Measurements from ENCODE around the gene NSUN7. TPM values are rescaled to one million over a fixed set of nuclear protein-coding genes. Genes with fewer than 3 reads are reported as not detected.

The NSUN7 gene
- total and polyA plus RNA-seq, 7 donors, result 0.03 to 0.39 (median 0.11) TPM; not detected in 4

- intact Hi-C loops (cut with DNase I), result loop anchor here in 1 of 2 donors (10.0 kb wide), 1 partner anchor 114 kb away; no protein-coding TSS in a partner anchor
- TF ChIP-seq, protein P1, sequence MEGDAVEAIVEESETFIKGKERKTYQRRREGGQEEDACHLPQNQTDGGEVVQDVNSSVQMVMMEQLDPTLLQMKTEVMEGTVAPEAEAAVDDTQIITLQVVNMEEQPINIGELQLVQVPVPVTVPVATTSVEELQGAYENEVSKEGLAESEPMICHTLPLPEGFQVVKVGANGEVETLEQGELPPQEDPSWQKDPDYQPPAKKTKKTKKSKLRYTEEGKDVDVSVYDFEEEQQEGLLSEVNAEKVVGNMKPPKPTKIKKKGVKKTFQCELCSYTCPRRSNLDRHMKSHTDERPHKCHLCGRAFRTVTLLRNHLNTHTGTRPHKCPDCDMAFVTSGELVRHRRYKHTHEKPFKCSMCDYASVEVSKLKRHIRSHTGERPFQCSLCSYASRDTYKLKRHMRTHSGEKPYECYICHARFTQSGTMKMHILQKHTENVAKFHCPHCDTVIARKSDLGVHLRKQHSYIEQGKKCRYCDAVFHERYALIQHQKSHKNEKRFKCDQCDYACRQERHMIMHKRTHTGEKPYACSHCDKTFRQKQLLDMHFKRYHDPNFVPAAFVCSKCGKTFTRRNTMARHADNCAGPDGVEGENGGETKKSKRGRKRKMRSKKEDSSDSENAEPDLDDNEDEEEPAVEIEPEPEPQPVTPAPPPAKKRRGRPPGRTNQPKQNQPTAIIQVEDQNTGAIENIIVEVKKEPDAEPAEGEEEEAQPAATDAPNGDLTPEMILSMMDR (IDR thresholded peaks at IDR 0.05), result no peak
- DNase-seq, result no peak
- no peak for ATAC-seq
- no peaks in the 10 kb centered on the region for H3K9me3 ChIP-seq
- no peak overlapping the region for H3K4me3 ChIP-seq
- WGBS, 3 donors, result 84 to 95% (median 94%) methylated on average over 3 of the region's 3 CpGs
- no peak overlapping the region for H3K27ac ChIP-seq
- no peaks in the 10 kb centered on the region for H3K36me3 ChIP-seq (ENCODE audit: insufficient read depth in 1 of 2, low read depth in 1 of 2)
- no peaks in the 10 kb centered on the region for H3K27me3 ChIP-seq (ENCODE audit: insufficient read depth in 3 of 3, low read length in 2 of 3)
- H3K4me1 ChIP-seq, result peaks cover 15% of the 10 kb centered on the region
Measured at GRCh38 chr4:40848940-40849339, 99.2 kb downstream of the NSUN7 start.

DNA sequence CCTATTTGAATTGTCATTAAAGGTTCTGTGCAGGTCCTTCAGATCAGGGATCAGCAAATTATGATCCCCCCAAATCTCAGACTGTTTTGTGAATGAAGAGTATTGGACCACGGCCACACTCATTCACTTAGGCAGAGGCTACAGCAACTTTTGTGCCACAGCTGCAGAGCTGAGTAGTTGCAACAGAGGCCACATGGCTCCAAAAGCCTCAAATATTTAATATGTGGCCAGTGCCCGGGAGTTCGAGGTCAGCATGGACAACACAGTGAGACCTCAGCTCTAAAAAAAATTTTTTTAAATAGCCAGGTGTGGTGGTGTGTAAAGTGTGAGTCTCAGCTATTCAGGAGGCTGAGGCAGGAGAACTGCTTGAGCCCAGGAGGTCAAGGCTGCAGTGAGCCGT lies 100.7 kb downstream of the NSUN7 start:
- peaks cover 1% of the 10 kb centered on the region for H3K4me1 ChIP-seq
- no peak overlapping the region for H3K27ac ChIP-seq
- no peaks in the 10 kb centered on the region for H3K9me3 ChIP-seq
- no peak for ATAC-seq
- no peaks in the 10 kb centered on the region for H3K27me3 ChIP-seq (ENCODE audit: insufficient read depth in 3 of 3, low read length in 2 of 3)
- H3K36me3 ChIP-seq (ENCODE audit: insufficient read depth in 1 of 2, low read depth in 1 of 2), result no peaks in the 10 kb centered on the region
- no peak overlapping the region for H3K4me3 ChIP-seq
- DNase-seq, result no peak
- TF ChIP-seq, protein P1 (IDR thresholded peaks at IDR 0.05), result no peak
- WGBS, 3 donors, result 70 to 81% (median 71%) methylated on average over 4 of the region's 4 CpGs
- intact Hi-C loops (cut with DNase I), result no loop called here

GRCh38 chr4:40856277-40856839 lies 106.6 kb downstream of the NSUN7 start:
- DNase-seq, result no peak
- 58 to 64% (median 61%) methylated on average over 15 to 16 of the region's 16 CpGs for WGBS, 3 donors
- Histone ChIP-seq H3K27me3 (ENCODE audit: insufficient read depth in 3 of 3, low read length in 2 of 3) (no peaks in the 10 kb centered on the region), H3K9me3 (no peaks in the 10 kb centered on the region), H3K4me3 (peak overlapping the region; percentile 65), H3K36me3 (ENCODE audit: insufficient read depth in 1 of 2, low read depth in 1 of 2) (no peaks in the 10 kb centered on the region), H3K4me1 (no peaks in the 10 kb centered on the region), H3K27ac (no peak overlapping the region)
- ATAC-seq, result peak in 2 of 4 donors; percentile 13 to 27
- TF ChIP-seq, protein P1 (IDR thresholded peaks at IDR 0.05), result no peak
- intact Hi-C loops (cut with DNase I), result no loop called here

DNA sequence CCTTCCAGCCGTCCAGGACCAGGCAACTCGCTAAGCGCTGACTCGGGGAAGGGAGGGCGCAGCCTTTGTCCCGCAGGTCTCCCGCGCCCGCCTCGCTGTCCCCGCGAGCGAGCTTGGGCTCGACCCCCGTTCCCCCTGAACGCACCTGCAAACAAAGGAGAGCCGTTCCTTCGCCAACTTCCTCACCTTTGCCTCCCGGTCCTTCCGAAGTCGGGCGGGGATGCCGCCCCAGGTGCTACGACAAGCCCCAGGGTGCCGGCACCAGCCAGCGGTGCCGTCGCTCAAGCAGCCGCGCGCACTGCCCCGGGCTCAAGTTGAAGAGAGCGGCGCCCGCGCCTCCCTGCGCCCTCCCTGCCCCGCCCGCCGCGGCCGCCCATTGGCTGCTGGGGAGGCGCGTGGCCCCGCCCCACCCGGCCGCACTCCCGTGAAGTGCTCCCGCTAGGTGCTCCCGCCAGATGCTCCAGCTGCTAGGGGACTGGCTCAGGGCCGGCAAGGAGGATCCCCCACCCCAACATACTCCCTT lies 107.1 kb downstream of the NSUN7 start:
- DNase-seq (peak; percentile 66 to 82), ATAC-seq (peak; percentile 96 to 99 (median 98))
- H3K27ac ChIP-seq, result no peak overlapping the region
- H3K9me3 ChIP-seq, result no peaks in the 10 kb centered on the region
- no peaks in the 10 kb centered on the region for H3K27me3 ChIP-seq (ENCODE audit: insufficient read depth in 3 of 3, low read length in 2 of 3)
- H3K36me3 ChIP-seq (ENCODE audit: insufficient read depth in 1 of 2, low read depth in 1 of 2), result no peaks in the 10 kb centered on the region
- TF ChIP-seq, protein P1 (IDR thresholded peaks at IDR 0.05), result no peak
- H3K4me1 ChIP-seq, result no peaks in the 10 kb centered on the region
- intact Hi-C loops (cut with DNase I), result no loop called here
- 13 to 20% (median 17%) methylated on average over 42 to 51 of the region's 51 CpGs for WGBS, 3 donors
- peak overlapping the region; percentile 65 for H3K4me3 ChIP-seq

DNA sequence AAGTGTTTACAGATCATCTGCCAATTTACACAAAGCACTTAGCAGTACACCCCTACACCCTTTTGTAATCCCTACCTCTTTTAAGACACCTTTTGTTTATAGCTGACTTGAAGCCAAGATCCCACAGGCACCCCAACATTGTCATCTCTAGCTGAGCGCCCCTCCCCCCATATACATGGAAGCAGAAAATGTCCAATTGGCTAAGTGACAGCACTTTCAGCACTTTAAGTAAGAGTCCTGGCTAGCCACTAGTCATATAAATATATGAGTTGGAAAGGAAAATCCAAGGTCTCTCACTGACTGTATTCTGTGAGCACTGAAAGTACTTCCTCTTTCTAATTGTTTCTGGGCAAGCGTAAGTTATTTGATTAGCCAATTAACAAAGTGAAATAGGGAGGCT lies 108.2 kb downstream of the NSUN7 start:
- H3K4me3 ChIP-seq, result no peak overlapping the region
- no peaks in the 10 kb centered on the region for H3K36me3 ChIP-seq (ENCODE audit: insufficient read depth in 1 of 2, low read depth in 1 of 2)
- H3K4me1 ChIP-seq, result no peaks in the 10 kb centered on the region
- no peak overlapping the region for H3K27ac ChIP-seq
- WGBS, 3 donors, result 87 to 93% (median 90%) methylated on average over 2 of the region's 2 CpGs
- intact Hi-C loops (cut with DNase I), result no loop called here
- no peaks in the 10 kb centered on the region for H3K9me3 ChIP-seq
- no peak for ATAC-seq
- TF ChIP-seq, protein P1 (IDR thresholded peaks at IDR 0.05), result no peak
- no peak for DNase-seq
- no peaks in the 10 kb centered on the region for H3K27me3 ChIP-seq (ENCODE audit: insufficient read depth in 3 of 3, low read length in 2 of 3)

Data from psoas muscle (tissue), 8 donors.